DOHH2 (cell line): Measurements from ENCODE around the gene GFPT2.

Experiments
- EZH2phosphoT487 ChIP-seq: fragments of 200-600 bp; sonication (generic); IDR thresholded peaks from 2 replicates; pipeline ENCODE4 v1.6.1; 2017; ENCODE audit warnings: borderline replicate concordance, mild to moderate bottlenecking, antibody characterized with exemption, low read length, moderate library complexity, mixed read lengths
- TF ChIP-seq, protein P1 (sequence below): fragments of 200-600 bp; sonication (generic); IDR thresholded peaks from one replicate; pipeline ENCODE4 v1.5.1; 2014; ENCODE audit warnings: antibody characterized with exemption, mild to moderate bottlenecking, low read depth, low read length; ENCODE audit not compliant: poor library complexity, severe bottlenecking

DNA sequence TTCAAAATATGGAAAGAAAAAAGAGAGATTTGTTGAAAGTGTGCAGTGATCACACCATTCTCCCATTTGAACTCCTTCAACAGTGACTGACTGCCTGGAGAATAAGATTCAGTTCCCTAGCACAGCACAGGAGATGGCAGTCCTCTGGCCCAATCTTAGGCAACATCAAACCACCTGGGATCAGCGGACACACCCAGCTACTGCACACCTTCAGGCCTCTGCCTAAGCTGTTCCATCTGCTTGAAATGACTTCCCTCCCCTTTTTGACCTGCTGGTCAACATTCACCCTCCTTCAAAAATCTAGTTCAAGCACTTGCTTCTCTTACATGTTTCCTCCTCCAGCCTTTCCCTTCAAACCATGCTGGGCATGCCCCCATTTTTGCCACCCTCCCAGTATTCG is 65.7 kb downstream of the GFPT2 start:
- TF ChIP-seq, protein P1, sequence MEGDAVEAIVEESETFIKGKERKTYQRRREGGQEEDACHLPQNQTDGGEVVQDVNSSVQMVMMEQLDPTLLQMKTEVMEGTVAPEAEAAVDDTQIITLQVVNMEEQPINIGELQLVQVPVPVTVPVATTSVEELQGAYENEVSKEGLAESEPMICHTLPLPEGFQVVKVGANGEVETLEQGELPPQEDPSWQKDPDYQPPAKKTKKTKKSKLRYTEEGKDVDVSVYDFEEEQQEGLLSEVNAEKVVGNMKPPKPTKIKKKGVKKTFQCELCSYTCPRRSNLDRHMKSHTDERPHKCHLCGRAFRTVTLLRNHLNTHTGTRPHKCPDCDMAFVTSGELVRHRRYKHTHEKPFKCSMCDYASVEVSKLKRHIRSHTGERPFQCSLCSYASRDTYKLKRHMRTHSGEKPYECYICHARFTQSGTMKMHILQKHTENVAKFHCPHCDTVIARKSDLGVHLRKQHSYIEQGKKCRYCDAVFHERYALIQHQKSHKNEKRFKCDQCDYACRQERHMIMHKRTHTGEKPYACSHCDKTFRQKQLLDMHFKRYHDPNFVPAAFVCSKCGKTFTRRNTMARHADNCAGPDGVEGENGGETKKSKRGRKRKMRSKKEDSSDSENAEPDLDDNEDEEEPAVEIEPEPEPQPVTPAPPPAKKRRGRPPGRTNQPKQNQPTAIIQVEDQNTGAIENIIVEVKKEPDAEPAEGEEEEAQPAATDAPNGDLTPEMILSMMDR: no peak
- TF ChIP-seq EZH2phosphoT487: no peak
